Erythroblast (primary cell): Measurements from ENCODE around the gene INPP4B.

Experiments used
- GATA1 ChIP-seq: IDR thresholded peaks from 2 replicates; pipeline ENCODE4 v1.6.1; 2011; ENCODE audit warnings: low read depth, mild to moderate bottlenecking, control low read depth, low read length, moderate library complexity
- POLR2A ChIP-seq: IDR thresholded peaks from 2 replicates; pipeline ENCODE4 v1.6.1; 2011; ENCODE audit warnings: mild to moderate bottlenecking, low read length

- no peak for TF ChIP-seq POLR2A
- no peak for TF ChIP-seq GATA1
Measured at GRCh38 chr4:142077048-142077447, 769.1 kb downstream of the INPP4B start.
